ENCODE measurements around the gene SEH1L.
A peak's percentile ranks its signal among the peaks of the same experiment; 100 is the strongest.

Gene SEH1L

GRCh38 chr18:12930908-12931307, 16.9 kb upstream of the SEH1L start:
- DNase-seq: no peak
- Histone ChIP-seq H3K4me1 (ENCODE audit: insufficient read depth, low read length) (peaks cover 13% of the 10 kb centered on the region), H3K27me3 (ENCODE audit: insufficient read depth, low read length, poor library complexity) (no peaks in the 10 kb centered on the region), H3K9me3 (ENCODE audit: insufficient read depth, low read length, severe bottlenecking) (no peaks in the 10 kb centered on the region), H3K4me2 (ENCODE audit: insufficient read depth, low read length) (no peak overlapping the region), H3K36me3 (ENCODE audit: insufficient read depth, low read length) (no peaks in the 10 kb centered on the region), H2AFZ (ENCODE audit: low read depth, low read length) (no peak overlapping the region), H3K79me2 (ENCODE audit: insufficient read depth, low read length) (no peaks in the 10 kb centered on the region), H4K20me1 (ENCODE audit: insufficient read depth, low read length) (no peaks in the 10 kb centered on the region), H3K27ac (ENCODE audit: low read length) (no peak overlapping the region), H3K9ac (ENCODE audit: low read depth, low read length) (no peak overlapping the region), H3K4me3 (ENCODE audit: low read depth in 1 of 2, low read length in 2 of 2) (no peak overlapping the region)
- no peak for ATAC-seq (ENCODE audit: insufficient read depth, low read depth)
- TF ChIP-seq CTCF (IDR thresholded peaks at IDR 0.05; ENCODE audit: borderline replicate concordance, extremely low read depth, low read length, poor library complexity, severe bottlenecking): no peak
- no peak for TF ChIP-seq EZH2 (IDR thresholded peaks at IDR 0.05; ENCODE audit: borderline replicate concordance, low read depth, low read length, severe bottlenecking)

GRCh38 chr18:12933327-12933726, 14.5 kb upstream of the SEH1L start:
- no peaks in the 10 kb centered on the region for H4K20me1 ChIP-seq (ENCODE audit: insufficient read depth, low read length)
- H3K36me3 ChIP-seq (ENCODE audit: insufficient read depth, low read length): no peaks in the 10 kb centered on the region
- H3K79me2 ChIP-seq (ENCODE audit: insufficient read depth, low read length): no peaks in the 10 kb centered on the region
- no peak for TF ChIP-seq CTCF (IDR thresholded peaks at IDR 0.05; ENCODE audit: borderline replicate concordance, extremely low read depth, low read length, poor library complexity, severe bottlenecking)
- TF ChIP-seq EZH2 (IDR thresholded peaks at IDR 0.05; ENCODE audit: borderline replicate concordance, low read depth, low read length, severe bottlenecking): no peak
- no peak overlapping the region for H3K4me2 ChIP-seq (ENCODE audit: insufficient read depth, low read length)
- peaks cover 13% of the 10 kb centered on the region for H3K4me1 ChIP-seq (ENCODE audit: insufficient read depth, low read length)
- H3K27ac ChIP-seq (ENCODE audit: low read length): peak overlapping the region; percentile 23; the same call in 1 of the 2 replicates
- no peak overlapping the region for H2AFZ ChIP-seq (ENCODE audit: low read depth, low read length)
- DNase-seq (no peak), ATAC-seq (ENCODE audit: insufficient read depth, low read depth) (no peak)
- no peaks in the 10 kb centered on the region for H3K27me3 ChIP-seq (ENCODE audit: insufficient read depth, low read length, poor library complexity)
- H3K9me3 ChIP-seq (ENCODE audit: insufficient read depth, low read length, severe bottlenecking): no peaks in the 10 kb centered on the region
- no peak overlapping the region for H3K9ac ChIP-seq (ENCODE audit: low read depth, low read length)
- no peak overlapping the region for H3K4me3 ChIP-seq (ENCODE audit: low read depth in 1 of 2, low read length in 2 of 2)

- Histone ChIP-seq H4K20me1 (ENCODE audit: insufficient read depth, low read length) (no peaks in the 10 kb centered on the region), H3K9ac (ENCODE audit: low read depth, low read length) (peak overlapping the region; percentile 29), H3K79me2 (ENCODE audit: insufficient read depth, low read length) (no peaks in the 10 kb centered on the region), H3K4me2 (ENCODE audit: insufficient read depth, low read length) (peak overlapping the region; percentile 52; the same call in 1 of the 2 replicates), H3K4me3 (ENCODE audit: low read depth in 1 of 2, low read length in 2 of 2) (no peak overlapping the region), H3K9me3 (ENCODE audit: insufficient read depth, low read length, severe bottlenecking) (no peaks in the 10 kb centered on the region), H3K4me1 (ENCODE audit: insufficient read depth, low read length) (peaks cover 24% of the 10 kb centered on the region), H2AFZ (ENCODE audit: low read depth, low read length) (peak overlapping the region; percentile 69), H3K27ac (ENCODE audit: low read length) (0 out of 2 replicates have a peak overlapping the region, but pooled peaks have one; percentile 24), H3K27me3 (ENCODE audit: insufficient read depth, low read length, poor library complexity) (no peaks in the 10 kb centered on the region), H3K36me3 (ENCODE audit: insufficient read depth, low read length) (no peaks in the 10 kb centered on the region)
- TF ChIP-seq CTCF (IDR thresholded peaks at IDR 0.05; ENCODE audit: borderline replicate concordance, extremely low read depth, low read length, poor library complexity, severe bottlenecking): peak; percentile 99
- no peak for TF ChIP-seq EZH2 (IDR thresholded peaks at IDR 0.05; ENCODE audit: borderline replicate concordance, low read depth, low read length, severe bottlenecking)
- ATAC-seq (ENCODE audit: insufficient read depth, low read depth) (peak; percentile 96), DNase-seq (peak; percentile 87)
Observed at GRCh38 chr18:12934454-12935071, 13.2 kb upstream of the SEH1L start.
